ENCODE data around the gene C1QTNF12. TPM values are rescaled to one million over a fixed set of nuclear protein-coding genes. Genes with fewer than 3 reads are reported as not detected.

The C1QTNF12 gene
- polyA plus RNA-seq, 3 donors, result 1.1 TPM; not detected in 2

- H3K9ac ChIP-seq (ENCODE audit: insufficient read depth, low read length, poor library complexity, severe bottlenecking), result no peak overlapping the region
- Mint-ChIP-seq H3K36me3 (no peaks in the 10 kb centered on the region), H3K27me3 (ENCODE audit: low read depth in 3 of 3) (peaks cover 1 to 3% (median 3%) of the 10 kb centered on the region in 3 donors), H3K9me3 (peaks cover 0 to 2% (median 0%) of the 10 kb centered on the region in 7 donors), H3K27ac (peak overlapping the region in 1 of 7 donors; percentile 66), H3K4me1 (peaks cover 4% of the 10 kb centered on the region), H3K4me3 (no peak overlapping the region)
- 96% methylated on average over 12 of the region's 17 CpGs for WGBS (ENCODE audit: insufficient coverage)
- H3K9me3 ChIP-seq (replicated peaks in 1 of 2; ENCODE audit: control insufficient read depth in 1 of 2, insufficient read depth in 1 of 2, low read length in 2 of 2), result no peaks in the 10 kb centered on the region
- H3K4me2 ChIP-seq (replicated peaks; ENCODE audit: extremely low read depth, low read length, poor library complexity, severe bottlenecking), result no peak overlapping the region
- no peaks in the 10 kb centered on the region for H3K36me3 ChIP-seq (replicated peaks in 1 of 2; ENCODE audit: control insufficient read depth in 1 of 2, insufficient read depth in 2 of 2, low read length in 2 of 2)
- H3K79me2 ChIP-seq (ENCODE audit: insufficient read depth, low read length), result no peaks in the 10 kb centered on the region
- no peaks in the 10 kb centered on the region for H4K20me1 ChIP-seq (ENCODE audit: insufficient read depth, low read length)
- no peak overlapping the region for H3K27ac ChIP-seq (ENCODE audit: low read depth in 1 of 2, low read length in 2 of 2)
- no peak for DNase-seq
- TF ChIP-seq, protein P1, sequence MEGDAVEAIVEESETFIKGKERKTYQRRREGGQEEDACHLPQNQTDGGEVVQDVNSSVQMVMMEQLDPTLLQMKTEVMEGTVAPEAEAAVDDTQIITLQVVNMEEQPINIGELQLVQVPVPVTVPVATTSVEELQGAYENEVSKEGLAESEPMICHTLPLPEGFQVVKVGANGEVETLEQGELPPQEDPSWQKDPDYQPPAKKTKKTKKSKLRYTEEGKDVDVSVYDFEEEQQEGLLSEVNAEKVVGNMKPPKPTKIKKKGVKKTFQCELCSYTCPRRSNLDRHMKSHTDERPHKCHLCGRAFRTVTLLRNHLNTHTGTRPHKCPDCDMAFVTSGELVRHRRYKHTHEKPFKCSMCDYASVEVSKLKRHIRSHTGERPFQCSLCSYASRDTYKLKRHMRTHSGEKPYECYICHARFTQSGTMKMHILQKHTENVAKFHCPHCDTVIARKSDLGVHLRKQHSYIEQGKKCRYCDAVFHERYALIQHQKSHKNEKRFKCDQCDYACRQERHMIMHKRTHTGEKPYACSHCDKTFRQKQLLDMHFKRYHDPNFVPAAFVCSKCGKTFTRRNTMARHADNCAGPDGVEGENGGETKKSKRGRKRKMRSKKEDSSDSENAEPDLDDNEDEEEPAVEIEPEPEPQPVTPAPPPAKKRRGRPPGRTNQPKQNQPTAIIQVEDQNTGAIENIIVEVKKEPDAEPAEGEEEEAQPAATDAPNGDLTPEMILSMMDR (IDR thresholded peaks at IDR 0.05), result no peak
- intact Hi-C loops (cut with micrococcal nuclease), result no loop called here
- H3K4me1 ChIP-seq (ENCODE audit: control insufficient read depth in 1 of 2, insufficient read depth in 2 of 2, low read length in 2 of 2), result peaks cover 7 to 8% of the 10 kb centered on the region in 2 donors
- H3K27me3 ChIP-seq (ENCODE audit: control insufficient read depth in 2 of 2, insufficient read depth in 2 of 2, low read length in 2 of 2), result no peaks in the 10 kb centered on the region
- H2AFZ ChIP-seq (ENCODE audit: insufficient read depth, low read depth, low read length, poor library complexity, severe bottlenecking), result no peak overlapping the region
- H3K4me3 ChIP-seq (replicated peaks in 1 of 3; ENCODE audit: low read depth in 2 of 3, low read length in 3 of 3), result no peak overlapping the region
Measured at GRCh38 chr1:1279028-1279427, 32.5 kb upstream of the C1QTNF12 start.

- peaks cover 0 to 2% (median 0%) of the 10 kb centered on the region in 7 donors for H3K9me3 Mint-ChIP-seq
- peak overlapping the region in 1 of 7 donors; percentile 66 for H3K27ac Mint-ChIP-seq
Measured at GRCh38 chr1:1278620-1279019, 32.1 kb upstream of the C1QTNF12 start.

More at GRCh38 chr1:1278620-1279019, 32.1 kb upstream of the C1QTNF12 start:
- no peak for DNase-seq
- no peaks in the 10 kb centered on the region for H3K9me3 ChIP-seq (replicated peaks in 1 of 2; ENCODE audit: control insufficient read depth in 1 of 2, insufficient read depth in 1 of 2, low read length in 2 of 2)
- peaks cover 8% of the 10 kb centered on the region in 2 donors for H3K4me1 ChIP-seq (ENCODE audit: control insufficient read depth in 1 of 2, insufficient read depth in 2 of 2, low read length in 2 of 2)
- peaks cover 4% of the 10 kb centered on the region for H3K4me1 Mint-ChIP-seq
- H3K27ac ChIP-seq (ENCODE audit: low read depth in 1 of 2, low read length in 2 of 2), result no peak overlapping the region
- no peaks in the 10 kb centered on the region for H3K27me3 ChIP-seq (ENCODE audit: control insufficient read depth in 2 of 2, insufficient read depth in 2 of 2, low read length in 2 of 2)
- no peaks in the 10 kb centered on the region for H4K20me1 ChIP-seq (ENCODE audit: insufficient read depth, low read length)
- intact Hi-C loops (cut with micrococcal nuclease), result no loop called here
- no peaks in the 10 kb centered on the region for H3K36me3 ChIP-seq (replicated peaks in 1 of 2; ENCODE audit: control insufficient read depth in 1 of 2, insufficient read depth in 2 of 2, low read length in 2 of 2)
- H3K79me2 ChIP-seq (ENCODE audit: insufficient read depth, low read length), result no peaks in the 10 kb centered on the region
- H3K4me3 Mint-ChIP-seq, result no peak overlapping the region
- H3K9ac ChIP-seq (ENCODE audit: insufficient read depth, low read length, poor library complexity, severe bottlenecking), result no peak overlapping the region
- H3K27me3 Mint-ChIP-seq (ENCODE audit: low read depth in 3 of 3), result peaks cover 1 to 3% (median 3%) of the 10 kb centered on the region in 3 donors
- 98% methylated on average over 8 of the region's 13 CpGs for WGBS (ENCODE audit: insufficient coverage)
- no peak overlapping the region for H3K4me2 ChIP-seq (replicated peaks; ENCODE audit: extremely low read depth, low read length, poor library complexity, severe bottlenecking)
- no peak overlapping the region for H2AFZ ChIP-seq (ENCODE audit: insufficient read depth, low read depth, low read length, poor library complexity, severe bottlenecking)
- no peaks in the 10 kb centered on the region for H3K36me3 Mint-ChIP-seq
- H3K4me3 ChIP-seq (replicated peaks in 1 of 3; ENCODE audit: low read depth in 2 of 3, low read length in 3 of 3), result no peak overlapping the region
- TF ChIP-seq, protein P1 (IDR thresholded peaks at IDR 0.05), result no peak
